Neural cell (in vitro differentiated cells): ENCODE measurements around the gene GBE1. TPM values are rescaled to one million over a fixed set of nuclear protein-coding genes. Genes with fewer than 3 reads are reported as not detected.

Source experiments
- H2AFZ ChIP-seq: fragments of 200-600, 300-800 bp; sonication (generic), shearing (Covaris generic); 2 replicates; pipeline ENCODE4 v1.6.0; 2014; ENCODE audit warnings: low read depth, mild to moderate bottlenecking, antibody characterized with exemption, low read length, moderate library complexity
- H3F3A ChIP-seq: fragments of 200-600 bp; shearing (Covaris generic); 2 replicates; pipeline ENCODE4 v1.6.1; 2016; ENCODE audit warnings: mild to moderate bottlenecking, moderate library complexity, mixed read lengths, antibody characterized with exemption, low read length; ENCODE audit not compliant: insufficient read depth, poor library complexity, severe bottlenecking
- H3K27ac ChIP-seq: fragments of 200-600, 300-800 bp; sonication (generic), shearing (Covaris generic); 2 replicates; pipeline ENCODE4 v1.5.1; 2014; ENCODE audit warnings: mild to moderate bottlenecking, low read length, moderate library complexity
- H3K27me3 ChIP-seq: fragments of 300-800, 200-600 bp; sonication (generic), shearing (Covaris generic); 2 replicates; pipeline ENCODE4 v1.6.0; 2014; ENCODE audit warnings: mild to moderate bottlenecking, low read depth, low read length, moderate library complexity; ENCODE audit not compliant: insufficient read depth
- H3K36me3 ChIP-seq: fragments of 300-800, 200-600 bp; sonication (generic), shearing (Covaris generic); 2 replicates; pipeline ENCODE4 v1.5.1; 2014; ENCODE audit warnings: mild to moderate bottlenecking, antibody characterized with exemption, low read length, moderate library complexity; ENCODE audit not compliant: insufficient read depth
- H3K4me2 ChIP-seq: fragments of 300-800, 200-600 bp; sonication (generic), shearing (Covaris generic); 2 replicates; pipeline ENCODE4 v1.6.0; 2014; ENCODE audit warnings: mild to moderate bottlenecking, low read length
- H3K4me3 ChIP-seq: fragments of 300-800, 200-600 bp; sonication (generic), shearing (Covaris generic); 2 replicates; pipeline ENCODE4 v1.5.1; 2014; ENCODE audit warnings: mild to moderate bottlenecking, low read length, moderate library complexity
- H3K79me2 ChIP-seq: fragments of 200-600 bp; shearing (Covaris generic); replicated peaks from 2 replicates; pipeline ENCODE4 v1.6.0; 2014; ENCODE audit warnings: mild to moderate bottlenecking, low read length, moderate library complexity; ENCODE audit not compliant: insufficient read depth
- H3K9ac ChIP-seq: fragments of 300-800, 200-600 bp; sonication (generic), shearing (Covaris generic); 2 replicates; pipeline ENCODE4 v1.6.1; 2016; ENCODE audit warnings: mild to moderate bottlenecking, low read length, mixed read lengths
- H3K9me2 ChIP-seq: fragments of 200-600 bp; shearing (Covaris generic); 2 replicates; pipeline ENCODE4 v1.6.1; 2016; ENCODE audit warnings: mild to moderate bottlenecking, low read length, mixed read lengths; ENCODE audit not compliant: insufficient read depth
- H3K9me3 ChIP-seq: fragments of 200-600, 300-800 bp; sonication (generic), shearing (Covaris generic); 2 replicates; pipeline ENCODE4 v1.6.1; 2016; ENCODE audit warnings: mild to moderate bottlenecking, mixed run types, low read length, moderate library complexity, mixed read lengths
- H4K20me1 ChIP-seq: fragments of 200-600 bp; shearing (Covaris generic); 2 replicates; pipeline ENCODE4 v1.6.1; 2016; ENCODE audit warnings: mild to moderate bottlenecking, mixed run types; ENCODE audit not compliant: insufficient read depth
- EP300 ChIP-seq: fragments of 450-650 bp; conservative IDR thresholded peaks from 2 replicates; pipeline ENCODE4 v1.6.1; 2014; ENCODE audit warnings: antibody characterized with exemption, mild to moderate bottlenecking, moderate library complexity; ENCODE audit not compliant: poor library complexity, severe bottlenecking
- EZH2 ChIP-seq: fragments of 200-600, 300-800 bp; shearing (Covaris generic), sonication (generic); IDR thresholded peaks from 2 replicates; pipeline ENCODE4 v1.6.1; 2014; ENCODE audit warnings: antibody characterized with exemption, low read length, borderline replicate concordance, mild to moderate bottlenecking; ENCODE audit not compliant: insufficient read depth, poor library complexity, severe bottlenecking
- MXI1 ChIP-seq: fragments of 450-650 bp; conservative IDR thresholded peaks from 2 replicates; pipeline ENCODE4 v1.6.1; 2014; ENCODE audit warnings: antibody characterized with exemption, mild to moderate bottlenecking; ENCODE audit not compliant: poor library complexity, severe bottlenecking
- POLR2AphosphoS5 ChIP-seq: IDR thresholded peaks from 2 replicates; pipeline ENCODE4 v1.6.1; 2012
- RAD21 ChIP-seq: fragments of 450-650 bp; conservative IDR thresholded peaks from 2 replicates; pipeline ENCODE4 v1.6.1; 2014; ENCODE audit warnings: antibody characterized with exemption, mild to moderate bottlenecking, moderate library complexity
- SMC3 ChIP-seq: fragments of 450-650 bp; conservative IDR thresholded peaks from 2 replicates; pipeline ENCODE4 v1.6.1; 2014; ENCODE audit warnings: antibody characterized with exemption, mild to moderate bottlenecking, moderate library complexity; ENCODE audit not compliant: poor library complexity
- TAF1 ChIP-seq: IDR thresholded peaks from 2 replicates; pipeline ENCODE4 v1.6.1; 2012; ENCODE audit warnings: low read depth
- polyA plus RNA-seq: library from polyadenylated mRNA; depleted of rRNA; stranded (reverse); fragments of >200 nt; gene quantifications from 2 replicates; pipeline ENCODE4 v1.2.3, GENCODE V29; 2014
- TF ChIP-seq, protein P1 (sequence below): IDR thresholded peaks from 2 replicates; pipeline ENCODE4 v1.6.1; 2012; ENCODE audit warnings: borderline replicate concordance
- TF ChIP-seq, protein P2 (sequence below): fragments of 450-650 bp; IDR thresholded peaks from 2 replicates; pipeline ENCODE4 v1.5.1; 2014; ENCODE audit warnings: antibody characterized with exemption, mild to moderate bottlenecking, moderate library complexity; ENCODE audit not compliant: poor library complexity, severe bottlenecking

Gene GBE1
- polyA plus RNA-seq, 1 donor from 2014 or later, result 2.4 TPM

DNA sequence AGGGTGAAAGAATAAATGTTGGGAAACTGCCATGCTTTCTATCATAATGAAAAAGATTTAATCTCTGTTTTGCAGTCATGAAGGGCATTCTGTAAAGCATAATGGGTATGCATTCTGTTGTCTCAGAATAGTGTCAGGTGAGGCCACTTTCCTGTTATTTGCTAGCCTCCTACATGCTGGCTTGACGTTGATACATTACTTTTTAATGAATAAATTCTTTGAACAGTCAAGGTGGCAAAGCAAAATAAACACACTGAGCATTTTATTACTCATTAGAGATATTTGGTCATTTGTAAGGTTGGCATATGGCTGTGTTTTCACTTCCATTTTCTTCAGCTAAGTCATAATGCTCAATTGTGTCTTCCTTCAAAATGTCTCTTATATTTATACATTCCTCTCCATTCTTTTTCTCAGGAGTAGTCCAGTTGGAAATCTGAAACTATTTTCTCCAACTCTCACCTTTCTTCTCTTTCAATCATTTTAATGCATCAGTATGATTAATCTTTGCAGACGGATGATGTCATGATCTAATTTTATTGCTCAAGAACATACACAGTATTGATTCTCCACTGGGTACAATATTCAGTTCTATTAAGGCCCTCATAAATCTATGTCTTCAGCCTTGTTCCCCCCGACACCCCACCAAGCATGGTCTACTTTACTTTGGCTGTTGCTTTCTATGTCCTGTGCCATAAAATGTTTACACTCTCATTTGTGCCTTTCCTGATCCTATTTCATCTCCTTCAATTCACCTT lies 290.7 kb downstream of the GBE1 start:
- Histone ChIP-seq H3K36me3 (no peaks in the 10 kb centered on the region), H3K27me3 (no peaks in the 10 kb centered on the region), H3K9me3 (no peaks in the 10 kb centered on the region), H3K4me3 (no peak overlapping the region), H3K9me2 (no peaks in the 10 kb centered on the region), H4K20me1 (no peaks in the 10 kb centered on the region), H2AFZ (no peak overlapping the region), H3F3A (no peaks in the 10 kb centered on the region), H3K4me2 (no peak overlapping the region), H3K9ac (no peak overlapping the region), H3K79me2 (no peaks in the 10 kb centered on the region), H3K27ac (no peak overlapping the region)
- TF ChIP-seq EP300 (no peak), MXI1 (no peak), EZH2 (no peak), RAD21 (no peak), POLR2AphosphoS5 (no peak), SMC3 (no peak), TAF1 (no peak)
- TF ChIP-seq, protein P1, sequence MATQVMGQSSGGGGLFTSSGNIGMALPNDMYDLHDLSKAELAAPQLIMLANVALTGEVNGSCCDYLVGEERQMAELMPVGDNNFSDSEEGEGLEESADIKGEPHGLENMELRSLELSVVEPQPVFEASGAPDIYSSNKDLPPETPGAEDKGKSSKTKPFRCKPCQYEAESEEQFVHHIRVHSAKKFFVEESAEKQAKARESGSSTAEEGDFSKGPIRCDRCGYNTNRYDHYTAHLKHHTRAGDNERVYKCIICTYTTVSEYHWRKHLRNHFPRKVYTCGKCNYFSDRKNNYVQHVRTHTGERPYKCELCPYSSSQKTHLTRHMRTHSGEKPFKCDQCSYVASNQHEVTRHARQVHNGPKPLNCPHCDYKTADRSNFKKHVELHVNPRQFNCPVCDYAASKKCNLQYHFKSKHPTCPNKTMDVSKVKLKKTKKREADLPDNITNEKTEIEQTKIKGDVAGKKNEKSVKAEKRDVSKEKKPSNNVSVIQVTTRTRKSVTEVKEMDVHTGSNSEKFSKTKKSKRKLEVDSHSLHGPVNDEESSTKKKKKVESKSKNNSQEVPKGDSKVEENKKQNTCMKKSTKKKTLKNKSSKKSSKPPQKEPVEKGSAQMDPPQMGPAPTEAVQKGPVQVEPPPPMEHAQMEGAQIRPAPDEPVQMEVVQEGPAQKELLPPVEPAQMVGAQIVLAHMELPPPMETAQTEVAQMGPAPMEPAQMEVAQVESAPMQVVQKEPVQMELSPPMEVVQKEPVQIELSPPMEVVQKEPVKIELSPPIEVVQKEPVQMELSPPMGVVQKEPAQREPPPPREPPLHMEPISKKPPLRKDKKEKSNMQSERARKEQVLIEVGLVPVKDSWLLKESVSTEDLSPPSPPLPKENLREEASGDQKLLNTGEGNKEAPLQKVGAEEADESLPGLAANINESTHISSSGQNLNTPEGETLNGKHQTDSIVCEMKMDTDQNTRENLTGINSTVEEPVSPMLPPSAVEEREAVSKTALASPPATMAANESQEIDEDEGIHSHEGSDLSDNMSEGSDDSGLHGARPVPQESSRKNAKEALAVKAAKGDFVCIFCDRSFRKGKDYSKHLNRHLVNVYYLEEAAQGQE, result no peak
- TF ChIP-seq, protein P2, sequence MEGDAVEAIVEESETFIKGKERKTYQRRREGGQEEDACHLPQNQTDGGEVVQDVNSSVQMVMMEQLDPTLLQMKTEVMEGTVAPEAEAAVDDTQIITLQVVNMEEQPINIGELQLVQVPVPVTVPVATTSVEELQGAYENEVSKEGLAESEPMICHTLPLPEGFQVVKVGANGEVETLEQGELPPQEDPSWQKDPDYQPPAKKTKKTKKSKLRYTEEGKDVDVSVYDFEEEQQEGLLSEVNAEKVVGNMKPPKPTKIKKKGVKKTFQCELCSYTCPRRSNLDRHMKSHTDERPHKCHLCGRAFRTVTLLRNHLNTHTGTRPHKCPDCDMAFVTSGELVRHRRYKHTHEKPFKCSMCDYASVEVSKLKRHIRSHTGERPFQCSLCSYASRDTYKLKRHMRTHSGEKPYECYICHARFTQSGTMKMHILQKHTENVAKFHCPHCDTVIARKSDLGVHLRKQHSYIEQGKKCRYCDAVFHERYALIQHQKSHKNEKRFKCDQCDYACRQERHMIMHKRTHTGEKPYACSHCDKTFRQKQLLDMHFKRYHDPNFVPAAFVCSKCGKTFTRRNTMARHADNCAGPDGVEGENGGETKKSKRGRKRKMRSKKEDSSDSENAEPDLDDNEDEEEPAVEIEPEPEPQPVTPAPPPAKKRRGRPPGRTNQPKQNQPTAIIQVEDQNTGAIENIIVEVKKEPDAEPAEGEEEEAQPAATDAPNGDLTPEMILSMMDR, result no peak

DNA sequence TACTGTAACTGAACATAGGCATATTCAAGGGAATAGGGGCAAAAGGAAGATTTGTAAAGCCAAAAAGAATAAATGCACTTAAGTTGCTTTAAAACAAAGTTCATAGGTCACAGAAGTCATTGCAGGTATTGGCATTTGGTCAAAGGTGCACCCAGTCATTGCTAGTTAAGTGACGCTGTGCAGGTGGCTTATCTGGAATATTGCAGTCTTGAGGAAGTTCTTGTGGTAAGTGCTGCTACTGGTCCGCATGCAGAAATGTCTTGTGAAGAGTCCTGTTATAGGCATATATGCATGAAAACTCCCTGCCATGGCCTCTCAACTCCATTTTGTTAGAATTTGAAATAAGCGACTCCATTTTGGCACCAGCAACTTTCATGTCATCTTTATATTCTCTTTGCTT lies 293.1 kb downstream of the GBE1 start:
- Histone ChIP-seq H3K27ac (no peak overlapping the region), H3K36me3 (no peaks in the 10 kb centered on the region), H3K27me3 (no peaks in the 10 kb centered on the region), H3K9me3 (no peaks in the 10 kb centered on the region), H3F3A (no peaks in the 10 kb centered on the region), H2AFZ (no peak overlapping the region), H4K20me1 (no peaks in the 10 kb centered on the region), H3K9ac (no peak overlapping the region), H3K79me2 (no peaks in the 10 kb centered on the region), H3K4me2 (no peak overlapping the region), H3K4me3 (no peak overlapping the region), H3K9me2 (no peaks in the 10 kb centered on the region)
- TF ChIP-seq POLR2AphosphoS5, result no peak
- no peak for TF ChIP-seq EZH2
- TF ChIP-seq SMC3, result no peak
- TF ChIP-seq EP300, result no peak
- no peak for TF ChIP-seq TAF1
- TF ChIP-seq MXI1, result no peak
- no peak for TF ChIP-seq RAD21
- TF ChIP-seq, protein P2, result no peak
- TF ChIP-seq, protein P1, result no peak
